ENCODE data around the gene EIF3B. TPM values are rescaled to one million over a fixed set of nuclear protein-coding genes. Genes with fewer than 3 reads are reported as not detected.
"Not testable (repeated sequence)": the region's sequence is repeated elsewhere in the genome, so short reads cannot be mapped to it uniquely, and the experiment has no call there.

Gene EIF3B
- total and polyA plus RNA-seq, 9 of the 15 experiments (the other 6 are each of a cell fraction or from before 2014, with no cell fraction given): 25.9 to 494 (median 357) TPM

- peaks cover 12% of the 10 kb centered on the region; the same call in 1 of the 3 replicates for H3K79me2 ChIP-seq (ENCODE audit: control insufficient read depth, insufficient read depth, low read length)
- H3K4me2 ChIP-seq (ENCODE audit: insufficient read depth, low read length); intact Hi-C loops (cut with micrococcal nuclease); FAIRE-seq; ATAC-seq; H2AFZ ChIP-seq (ENCODE audit: low read depth, low read length); H4K20me1 ChIP-seq (replicated peaks; ENCODE audit: control insufficient read depth, insufficient read depth, low read length); in situ Hi-C loops (cut with MboI); H3K36me3 ChIP-seq (ENCODE audit: control insufficient read depth, insufficient read depth, low read length); H3K9me1 ChIP-seq (ENCODE audit: control insufficient read depth, insufficient read depth, low read length); H3K4me3 ChIP-seq; CTCF ChIA-PET (ENCODE audit: low intra/inter-chr PET ratio); H3K9ac ChIP-seq (ENCODE audit: insufficient read depth in 1 of 2, low read depth in 2 of 2, low read length in 2 of 2); H3K27ac ChIP-seq (ENCODE audit: extremely low read depth, low read depth, low read length); DNase-seq (ENCODE audit: extremely low read depth in 1 of 4, low spot score in 3 of 4); H3K27me3 ChIP-seq (ENCODE audit: control insufficient read depth in 2 of 2, insufficient read depth in 2 of 2, low read length in 2 of 2); BruUV-seq (replicated peaks); H3K9me3 ChIP-seq (replicated peaks; ENCODE audit: control insufficient read depth, insufficient read depth, low read depth, low read length): not testable (repeated sequence)
- H3K4me1 ChIP-seq (replicated peaks in 1 of 2; ENCODE audit: control insufficient read depth in 2 of 2, insufficient read depth in 2 of 2, low read length in 2 of 2): peaks cover 18 to 19% of the 10 kb centered on the region in 2 experiments; a peak in 4 of 5 replicates
- peak; percentile 76 for TF ChIP-seq ZNF121 (CRISPR knock-in tag; conservative IDR thresholded peaks at IDR 0.05)
- POLR2A ChIA-PET: interaction anchor here (1.0 to 1.2 kb wide), 2 partner anchors 21 to 32 kb away, joined by 3 to 5 read pairs; no protein-coding TSS in a partner anchor
- WGBS (ENCODE audit: insufficient coverage, low coverage, missing lambda C conversion rate): no CpG with 5 or more reads among the region's 3 CpGs
Observed at GRCh38 chr7:2417178-2417577, 62.6 kb downstream of the EIF3B start.

DNA sequence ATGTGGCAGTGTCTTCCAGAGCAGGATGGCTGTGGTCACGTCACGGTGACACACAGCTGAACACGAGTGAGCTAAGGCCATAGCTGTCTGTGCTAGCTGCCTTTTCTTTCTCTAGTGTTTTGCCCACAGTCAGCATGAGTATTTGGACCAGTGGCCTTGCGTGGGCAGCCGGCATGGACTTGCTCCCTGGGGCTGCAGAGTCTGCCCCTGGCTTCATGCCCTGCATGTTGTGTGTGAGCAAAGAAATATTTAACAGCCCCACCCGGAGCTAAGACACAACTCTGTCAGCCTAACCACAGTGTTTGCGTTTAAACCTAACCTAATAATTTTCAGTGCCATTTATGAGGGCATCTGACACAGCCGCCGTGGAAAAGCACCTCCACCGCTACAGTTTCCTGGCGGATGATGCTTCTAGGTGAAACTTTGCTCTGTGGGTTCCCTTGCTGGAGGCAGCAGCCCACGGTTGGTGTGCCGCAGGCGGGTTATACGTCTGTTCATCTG is 63.4 kb downstream of the EIF3B start:
- ChIA-PET CTCF (ENCODE audit: low intra/inter-chr PET ratio) (no interaction called here), POLR2A (interaction anchor here (1.2 kb wide), 1 partner anchor 20 kb away, joined by 5 read pairs; no protein-coding TSS in a partner anchor)
- Histone ChIP-seq H2AFZ (ENCODE audit: low read depth, low read length) (no peak overlapping the region), H3K9me3 (replicated peaks; ENCODE audit: control insufficient read depth, insufficient read depth, low read depth, low read length) (no peaks in the 10 kb centered on the region), H4K20me1 (replicated peaks; ENCODE audit: control insufficient read depth, insufficient read depth, low read length) (no peaks in the 10 kb centered on the region), H3K4me2 (ENCODE audit: insufficient read depth, low read length) (no peak overlapping the region), H3K79me2 (ENCODE audit: control insufficient read depth, insufficient read depth, low read length) (peaks cover 5% of the 10 kb centered on the region; the same call in 1 of the 3 replicates), H3K27me3 (ENCODE audit: control insufficient read depth in 2 of 2, insufficient read depth in 2 of 2, low read length in 2 of 2) (no peaks in the 10 kb centered on the region), H3K9ac (ENCODE audit: insufficient read depth in 1 of 2, low read depth in 2 of 2, low read length in 2 of 2) (peak overlapping the region in 1 of 2 experiments; percentile 37; a peak in 1 of 4 replicates), H3K4me3 (no peak overlapping the region), H3K36me3 (ENCODE audit: control insufficient read depth, insufficient read depth, low read length) (no peaks in the 10 kb centered on the region), H3K27ac (ENCODE audit: extremely low read depth, low read depth, low read length) (no peak overlapping the region), H3K4me1 (replicated peaks in 1 of 2; ENCODE audit: control insufficient read depth in 2 of 2, insufficient read depth in 2 of 2, low read length in 2 of 2) (peaks cover 9 to 19% of the 10 kb centered on the region in 2 experiments; a peak in 4 of 5 replicates), H3K9me1 (ENCODE audit: control insufficient read depth, insufficient read depth, low read length) (no peaks in the 10 kb centered on the region)
- intact Hi-C loops (cut with micrococcal nuclease): no loop called here
- ATAC-seq: no peak
- 79% methylated on average over 15 of the region's 15 CpGs for WGBS (ENCODE audit: insufficient coverage, low coverage, missing lambda C conversion rate)
- no TSS peak for BruUV-seq (replicated peaks)
- no peak for FAIRE-seq
- TF ChIP-seq MED1 (CRISPR knock-in tag; IDR thresholded peaks at IDR 0.05; ENCODE audit: borderline replicate concordance) (no peak), SOX6 (IDR thresholded peaks at IDR 0.05) (no peak), SMARCA5 (IDR thresholded peaks at IDR 0.05) (no peak), LEF1 (IDR thresholded peaks at IDR 0.05) (no peak), NFXL1 (CRISPR knock-in tag; IDR thresholded peaks at IDR 0.05) (no peak), SMC3 (conservative IDR thresholded peaks at IDR 0.05; ENCODE audit: insufficient read depth, low read depth, low read length) (no peak), ZNF707 (CRISPR knock-in tag; conservative IDR thresholded peaks at IDR 0.05) (no peak), ZNF830 (CRISPR knock-in tag; IDR thresholded peaks at IDR 0.05) (no peak)
- TF ChIP-seq, protein P1, sequence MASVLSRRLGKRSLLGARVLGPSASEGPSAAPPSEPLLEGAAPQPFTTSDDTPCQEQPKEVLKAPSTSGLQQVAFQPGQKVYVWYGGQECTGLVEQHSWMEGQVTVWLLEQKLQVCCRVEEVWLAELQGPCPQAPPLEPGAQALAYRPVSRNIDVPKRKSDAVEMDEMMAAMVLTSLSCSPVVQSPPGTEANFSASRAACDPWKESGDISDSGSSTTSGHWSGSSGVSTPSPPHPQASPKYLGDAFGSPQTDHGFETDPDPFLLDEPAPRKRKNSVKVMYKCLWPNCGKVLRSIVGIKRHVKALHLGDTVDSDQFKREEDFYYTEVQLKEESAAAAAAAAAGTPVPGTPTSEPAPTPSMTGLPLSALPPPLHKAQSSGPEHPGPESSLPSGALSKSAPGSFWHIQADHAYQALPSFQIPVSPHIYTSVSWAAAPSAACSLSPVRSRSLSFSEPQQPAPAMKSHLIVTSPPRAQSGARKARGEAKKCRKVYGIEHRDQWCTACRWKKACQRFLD (CRISPR knock-in tag; IDR thresholded peaks at IDR 0.05): no peak
- in situ Hi-C loops (cut with MboI): no loop called here
- DNase-seq (ENCODE audit: extremely low read depth in 1 of 4, low spot score in 3 of 4): no peak

All from K562 (cell line).